Raji (cell line): ENCODE data around the gene IL7R.

ENCODE experiments used
- POLR2A ChIP-seq: IDR thresholded peaks from 2 replicates; pipeline ENCODE4 v1.6.1; 2011; ENCODE audit warnings: low read depth, low read length, control low read depth; ENCODE audit not compliant: insufficient read depth

Gene IL7R

GRCh38 chr5:35908814-35909213 is 52.1 kb downstream of the IL7R start:
- TF ChIP-seq POLR2A = no peak

- no peak for TF ChIP-seq POLR2A
These were observed 62.5 kb downstream of the IL7R start for GRCh38 chr5:35919191-35919590.

- TF ChIP-seq POLR2A = no peak
These were observed 64.2 kb downstream of the IL7R start for GRCh38 chr5:35920890-35921289.

DNA sequence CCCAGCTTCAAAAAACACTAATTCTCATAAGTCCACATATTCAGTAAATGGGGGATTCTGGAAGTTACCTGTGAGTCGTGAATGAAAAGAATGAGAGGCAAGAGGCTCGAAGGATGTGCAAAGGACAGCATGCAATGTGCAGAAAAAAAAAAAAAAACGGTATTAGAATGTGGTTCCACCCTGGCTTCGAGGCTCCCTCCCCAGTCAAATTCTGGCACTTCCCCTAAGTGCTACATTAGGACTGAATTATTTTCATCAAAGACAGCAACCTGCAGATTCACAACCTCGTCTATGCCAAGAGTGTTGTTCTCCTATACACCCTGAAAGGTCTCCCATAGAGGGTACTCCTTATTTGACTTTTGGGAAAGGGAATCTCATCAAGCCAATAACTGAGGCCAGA is 65.2 kb downstream of the IL7R start:
- no peak for TF ChIP-seq POLR2A

- no peak for TF ChIP-seq POLR2A
These were observed 65.8 kb downstream of the IL7R start for GRCh38 chr5:35922468-35922867.

DNA sequence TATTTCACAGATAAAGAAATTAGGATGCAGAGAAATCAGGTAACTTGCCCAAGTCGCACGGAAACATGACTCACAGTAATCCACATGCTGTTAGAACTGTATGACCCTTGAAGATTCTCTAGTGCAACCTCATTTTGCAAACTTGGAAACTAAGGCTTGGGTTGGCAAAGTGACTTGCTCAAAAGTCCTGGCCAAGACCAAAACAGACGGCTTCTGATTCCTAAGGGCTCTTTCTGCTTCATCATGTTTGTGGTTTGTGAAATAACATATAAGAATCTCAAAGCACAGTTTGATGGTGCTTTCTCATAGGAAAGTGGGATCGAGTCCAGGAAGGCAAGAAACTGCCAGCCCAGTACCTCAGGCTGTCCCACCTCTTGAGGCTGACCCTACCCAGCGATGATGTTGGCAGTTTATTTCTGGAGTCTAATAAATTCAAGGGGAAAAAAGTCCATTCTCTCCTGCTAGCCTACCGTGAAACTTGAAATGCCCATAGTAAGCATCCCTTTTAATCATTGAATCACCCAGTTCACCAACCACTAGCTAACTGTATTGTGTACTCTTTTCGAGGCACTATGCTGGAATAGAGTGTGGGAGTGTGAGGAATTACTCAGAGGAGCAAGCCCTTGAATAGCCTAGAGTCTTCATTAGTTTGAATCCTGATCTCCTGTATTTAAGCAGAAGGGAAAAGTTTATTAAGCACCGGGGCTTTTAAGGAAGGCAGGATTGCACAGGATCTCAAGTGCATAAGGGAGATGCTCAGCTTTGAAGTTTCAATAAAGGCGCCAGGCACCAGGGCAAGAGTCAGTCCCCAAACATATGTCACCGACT is 67.6 kb downstream of the IL7R start:
- TF ChIP-seq POLR2A = no peak

- no peak for TF ChIP-seq POLR2A
These were observed 68.4 kb downstream of the IL7R start for GRCh38 chr5:35924950-35925722.

DNA sequence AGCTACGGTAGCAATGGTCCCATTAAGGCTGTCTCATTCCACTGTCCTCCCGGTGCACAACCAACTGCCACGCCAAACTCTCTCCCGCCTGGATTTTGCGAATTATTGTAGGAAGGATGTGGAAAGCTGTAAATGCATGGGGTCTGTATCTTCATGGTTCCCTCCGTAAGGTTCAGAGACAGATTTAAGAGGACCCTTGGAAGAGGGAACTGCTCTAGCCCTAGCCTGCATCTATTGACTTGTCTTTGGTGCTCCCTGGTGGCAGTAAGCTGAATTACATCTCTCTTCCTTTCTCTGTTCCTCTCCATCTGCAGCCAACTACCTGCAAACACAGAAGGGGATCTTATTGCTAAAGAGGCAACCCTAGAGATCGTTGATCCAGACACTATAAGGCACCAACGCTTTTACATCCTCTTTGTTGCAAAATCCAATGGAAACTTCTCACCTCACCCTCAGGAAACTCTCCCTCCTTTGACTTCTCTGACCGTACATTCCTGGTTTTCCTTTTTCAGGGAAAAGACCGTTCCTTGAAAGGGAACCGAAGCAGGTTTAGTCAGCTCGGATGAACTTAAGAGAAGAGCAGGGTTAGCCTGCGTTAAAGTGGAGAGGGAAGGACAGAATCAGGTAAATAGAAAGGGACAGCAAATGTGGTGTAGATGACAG is 69.8 kb downstream of the IL7R start:
- no peak for TF ChIP-seq POLR2A
